Mammary epithelial cell (primary cell): ENCODE results near the gene EMCN.
"Not testable (repeated sequence)": the region's sequence is repeated elsewhere in the genome, so short reads cannot be mapped to it uniquely, and the experiment has no call there.

Experiments used
- CTCF ChIP-seq, 2 donors: IDR thresholded peaks in 1 of 2; conservative IDR thresholded peaks in 1 of 2; 2 replicates each; pipeline ENCODE4 v1.5.1; 2011 to 2012; ENCODE audit warnings: inconsistent platforms in 2 of 2, low read length in 2 of 2, mild to moderate bottlenecking in 2 of 2, control low read depth in 1 of 2, low read depth in 1 of 2; ENCODE audit not compliant: insufficient read depth in 1 of 2; ENCODE audit errors: extremely low read depth in 1 of 2
- EZH2 ChIP-seq: IDR thresholded peaks from 2 replicates; pipeline ENCODE4 v1.6.1; 2012; ENCODE audit warnings: low read length, inconsistent platforms, borderline replicate concordance

- not testable (repeated sequence) for TF ChIP-seq CTCF (conservative IDR thresholded peaks at IDR 0.05 in 1 of 2, IDR thresholded peaks at IDR 0.05 in 1 of 2; ENCODE audit: extremely low read depth in 1 of 2, insufficient read depth in 1 of 2, low read depth in 1 of 2, low read length in 2 of 2); EZH2
These were observed 137.4 kb downstream of the EMCN start for GRCh38 chr4:100380401-100380800.
